IPS-15b (cell line): ENCODE data around the gene CILP2.
A peak's percentile ranks its signal among the peaks of the same experiment; 100 is the strongest.

Source experiments
- H3K27me3 ChIP-seq: one replicate; pipeline ENCODE4 v1.6.1; 2013; ENCODE audit warnings: low read length; ENCODE audit not compliant: control insufficient read depth, insufficient read depth
- H3K36me3 ChIP-seq: one replicate; pipeline ENCODE4 v1.6.1; 2013; ENCODE audit warnings: low read length; ENCODE audit not compliant: control insufficient read depth, insufficient read depth
- H3K4me1 ChIP-seq: one replicate; pipeline ENCODE4 v1.6.1; 2013; ENCODE audit warnings: mild to moderate bottlenecking, low read length; ENCODE audit not compliant: control insufficient read depth, insufficient read depth
- H3K4me3 ChIP-seq: one replicate; pipeline ENCODE4 v1.5.1; 2013; ENCODE audit warnings: low read depth, low read length
- H3K9ac ChIP-seq: one replicate; pipeline ENCODE4 v1.6.1; 2013; ENCODE audit warnings: low read depth, mild to moderate bottlenecking, low read length
- H3K9me3 ChIP-seq: one replicate; pipeline ENCODE4 v1.6.1; 2013; ENCODE audit warnings: mild to moderate bottlenecking, low read length; ENCODE audit not compliant: control insufficient read depth, insufficient read depth

Gene CILP2

DNA sequence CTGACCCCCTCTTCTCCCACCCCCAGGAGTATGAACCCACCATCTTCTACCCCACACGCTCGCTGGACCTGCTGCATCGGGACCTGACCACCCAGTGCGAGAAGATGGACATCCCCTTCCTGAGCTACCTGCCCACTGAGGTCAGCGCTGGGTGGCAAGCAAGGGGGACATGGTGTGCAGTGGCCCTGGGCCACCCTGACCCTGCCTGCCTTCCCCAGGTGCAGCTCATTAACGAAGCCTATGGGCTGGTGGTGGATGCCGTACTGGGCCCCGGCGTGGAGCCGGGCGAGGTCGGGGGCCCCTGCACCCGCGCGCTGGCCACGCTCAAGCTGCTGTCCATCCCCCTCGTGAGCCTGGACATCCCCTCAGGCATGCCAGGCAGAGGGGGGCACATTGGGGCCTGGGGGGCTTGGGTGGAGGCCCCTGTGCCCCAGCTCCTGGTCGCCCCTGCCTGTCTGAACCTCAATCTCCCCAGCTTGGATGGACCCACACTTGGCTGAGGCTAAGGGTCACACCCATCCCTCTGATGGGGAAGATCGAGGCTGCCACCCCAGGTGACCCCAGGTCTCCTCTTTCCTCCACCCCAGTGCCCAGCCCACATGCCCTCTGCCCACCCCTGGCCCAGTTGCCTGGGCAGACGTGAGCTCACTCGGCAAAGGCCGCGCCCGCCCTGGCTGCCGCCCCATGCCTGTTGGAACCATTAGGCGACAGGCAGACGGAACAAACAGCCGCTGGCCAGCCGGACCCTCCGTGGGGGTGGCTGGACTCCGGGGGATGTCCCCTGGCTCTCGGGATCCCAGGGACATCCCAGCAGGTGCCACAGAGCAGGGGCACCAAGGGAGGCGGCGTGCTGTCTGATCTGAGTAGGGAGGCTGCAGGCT is 2.5 kb upstream of the CILP2 start:
- H3K27me3 ChIP-seq, result peaks cover 26% of the 10 kb centered on the region
- no peaks in the 10 kb centered on the region for H3K9me3 ChIP-seq
- no peak overlapping the region for H3K4me3 ChIP-seq
- H3K4me1 ChIP-seq, result no peaks in the 10 kb centered on the region
- H3K9ac ChIP-seq, result no peak overlapping the region
- H3K36me3 ChIP-seq, result no peaks in the 10 kb centered on the region

DNA sequence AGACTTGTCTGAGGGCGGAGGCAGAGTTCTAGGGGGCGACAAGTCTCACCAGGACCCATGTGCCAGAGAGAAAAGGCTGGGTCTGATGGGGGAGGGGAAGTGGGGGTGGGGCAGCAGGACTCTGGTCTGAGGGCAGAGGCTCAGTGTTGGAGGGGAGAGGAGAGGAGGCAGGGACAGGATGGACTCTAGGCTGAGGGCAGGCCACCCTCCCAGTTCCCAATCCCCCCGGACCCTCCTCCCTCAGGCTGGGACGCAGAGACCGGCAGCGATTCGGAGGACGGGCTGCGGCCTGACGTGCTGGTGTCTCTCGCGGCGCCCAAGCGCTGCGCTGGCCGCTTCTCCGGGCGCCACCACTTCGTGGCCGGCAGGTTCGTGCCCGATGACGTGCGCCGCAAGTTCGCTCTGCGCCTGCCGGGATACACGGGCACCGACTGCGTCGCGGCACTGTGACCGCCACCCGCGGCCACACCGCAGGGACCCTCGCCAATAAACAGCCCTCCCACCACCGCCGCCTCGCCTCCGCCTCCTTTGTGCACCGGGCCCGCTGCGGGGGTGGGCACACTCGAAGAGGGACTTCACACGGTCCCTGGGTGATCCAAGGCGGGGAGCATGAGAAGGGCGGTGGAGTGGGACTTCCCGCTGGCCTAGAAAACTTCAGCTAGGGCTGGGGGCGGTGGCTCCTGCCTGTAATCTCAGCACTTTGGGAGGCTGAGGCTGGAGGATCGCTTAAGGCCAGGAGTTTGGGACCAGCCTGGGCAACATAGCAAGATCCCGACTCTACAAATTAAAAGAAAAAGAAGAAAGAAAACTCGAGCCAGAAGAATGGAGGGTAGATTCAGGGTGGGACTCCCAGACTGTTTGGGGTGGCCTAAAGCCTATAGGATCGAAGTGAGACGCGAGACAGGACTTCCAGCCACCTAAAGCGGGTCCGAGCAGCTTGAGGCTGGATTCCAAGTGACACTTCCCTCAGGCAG is 703 bp upstream of the CILP2 start:
- Histone ChIP-seq H3K4me1 (no peaks in the 10 kb centered on the region), H3K4me3 (peak overlapping the region; percentile 60), H3K9ac (no peak overlapping the region), H3K36me3 (no peaks in the 10 kb centered on the region), H3K9me3 (no peaks in the 10 kb centered on the region), H3K27me3 (peaks cover 26% of the 10 kb centered on the region)

DNA sequence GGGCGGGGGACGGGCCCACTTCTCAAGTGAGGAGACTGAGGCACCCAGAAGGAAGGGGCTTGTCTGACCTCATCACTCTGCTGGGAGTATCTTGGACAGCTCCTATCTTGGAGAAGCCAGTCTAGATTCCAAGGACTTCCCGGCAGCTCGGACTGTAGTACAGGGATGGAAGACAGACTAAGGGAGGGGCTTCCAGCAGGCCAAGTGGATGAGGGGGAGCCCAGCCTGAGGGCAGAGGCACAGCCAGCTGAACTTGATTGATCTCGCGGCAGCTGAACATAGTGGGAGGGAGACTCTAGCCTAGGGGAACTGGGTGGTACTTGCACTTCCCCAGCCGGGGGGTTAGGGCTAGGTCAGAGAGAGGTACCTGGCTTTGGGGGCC is 711 bp downstream of the CILP2 start:
- H3K4me3 ChIP-seq, result peak overlapping the region; percentile 60
- no peaks in the 10 kb centered on the region for H3K4me1 ChIP-seq
- no peaks in the 10 kb centered on the region for H3K9me3 ChIP-seq
- H3K27me3 ChIP-seq, result peaks cover 26% of the 10 kb centered on the region
- no peak overlapping the region for H3K9ac ChIP-seq
- no peaks in the 10 kb centered on the region for H3K36me3 ChIP-seq

GRCh38 chr19:19539698-19540063 is 1.6 kb downstream of the CILP2 start:
- Histone ChIP-seq H3K9ac (no peak overlapping the region), H3K36me3 (no peaks in the 10 kb centered on the region), H3K27me3 (peaks cover 22% of the 10 kb centered on the region), H3K4me1 (no peaks in the 10 kb centered on the region), H3K9me3 (no peaks in the 10 kb centered on the region), H3K4me3 (peak overlapping the region; percentile 4)

DNA sequence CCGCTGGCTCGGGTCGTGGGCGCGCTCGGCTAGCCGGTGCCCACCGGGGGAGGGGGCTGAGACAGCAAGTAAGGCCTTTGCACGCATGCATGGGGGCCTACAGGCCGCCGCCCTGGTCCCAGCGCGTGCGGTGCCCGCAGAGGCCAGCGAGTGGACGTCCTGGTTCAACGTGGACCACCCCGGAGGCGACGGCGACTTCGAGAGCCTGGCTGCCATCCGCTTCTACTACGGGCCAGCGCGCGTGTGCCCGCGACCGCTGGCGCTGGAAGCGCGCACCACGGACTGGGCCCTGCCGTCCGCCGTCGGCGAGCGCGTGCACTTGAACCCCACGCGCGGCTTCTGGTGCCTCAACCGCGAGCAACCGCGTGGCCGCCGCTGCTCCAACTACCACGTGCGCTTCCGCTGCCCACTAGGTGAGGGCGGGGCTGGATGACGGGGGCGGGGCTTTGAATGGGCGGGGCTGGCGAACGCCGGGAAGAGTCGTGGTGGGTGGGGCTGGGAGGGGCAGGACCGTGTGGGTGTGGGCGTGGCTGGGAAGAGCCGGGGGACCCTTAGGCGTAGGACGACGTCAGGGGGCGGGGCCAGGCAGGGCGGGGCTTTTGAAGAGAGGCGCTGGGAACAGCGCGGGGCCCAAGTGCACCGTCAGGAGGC is 2.1 kb downstream of the CILP2 start:
- no peaks in the 10 kb centered on the region for H3K36me3 ChIP-seq
- peaks cover 22% of the 10 kb centered on the region for H3K27me3 ChIP-seq
- H3K9me3 ChIP-seq, result no peaks in the 10 kb centered on the region
- no peak overlapping the region for H3K9ac ChIP-seq
- no peaks in the 10 kb centered on the region for H3K4me1 ChIP-seq
- peak overlapping the region; percentile 71 for H3K4me3 ChIP-seq

DNA sequence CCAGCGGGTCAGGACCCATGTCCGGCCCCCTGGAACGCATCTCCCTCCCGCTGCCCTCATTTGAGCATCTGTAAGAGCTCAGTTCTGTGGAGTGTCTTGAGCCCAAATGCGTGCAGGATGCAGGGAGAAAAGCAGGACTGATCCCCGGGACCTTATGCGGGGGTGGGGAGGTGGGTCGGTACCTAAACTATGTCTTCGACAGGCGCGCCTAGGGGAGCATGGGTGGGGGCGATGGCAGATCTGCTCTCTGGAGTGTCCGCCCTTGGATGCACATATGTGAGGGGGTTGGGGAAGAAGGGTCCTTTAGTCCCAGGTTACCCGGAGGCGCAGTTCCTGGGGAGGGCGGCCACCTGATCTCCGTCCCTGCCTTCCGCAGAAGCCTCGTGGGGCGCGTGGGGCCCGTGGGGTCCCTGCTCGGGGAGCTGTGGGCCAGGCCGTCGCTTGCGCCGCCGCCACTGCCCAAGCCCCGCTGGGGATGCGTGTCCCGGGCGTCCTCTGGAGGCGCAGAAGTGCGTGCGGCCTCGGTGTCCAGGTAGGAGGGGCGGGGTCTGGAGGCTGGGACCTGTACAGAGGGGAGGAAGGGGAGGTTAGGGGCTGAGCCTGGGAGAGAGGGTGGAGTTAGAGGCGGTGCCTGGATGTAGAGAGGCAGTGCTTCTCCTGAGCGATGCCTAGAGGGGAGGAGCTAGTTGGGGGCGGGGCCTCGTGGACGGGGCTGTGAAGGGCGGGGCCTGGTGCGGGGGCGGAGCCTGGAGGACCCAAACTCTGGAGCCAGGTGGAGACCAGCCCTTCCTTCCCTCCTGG is 2.9 kb downstream of the CILP2 start:
- H3K9ac ChIP-seq, result no peak overlapping the region
- peak overlapping the region; percentile 71 for H3K4me3 ChIP-seq
- no peaks in the 10 kb centered on the region for H3K36me3 ChIP-seq
- peaks cover 22% of the 10 kb centered on the region for H3K27me3 ChIP-seq
- H3K9me3 ChIP-seq, result no peaks in the 10 kb centered on the region
- H3K4me1 ChIP-seq, result no peaks in the 10 kb centered on the region

DNA sequence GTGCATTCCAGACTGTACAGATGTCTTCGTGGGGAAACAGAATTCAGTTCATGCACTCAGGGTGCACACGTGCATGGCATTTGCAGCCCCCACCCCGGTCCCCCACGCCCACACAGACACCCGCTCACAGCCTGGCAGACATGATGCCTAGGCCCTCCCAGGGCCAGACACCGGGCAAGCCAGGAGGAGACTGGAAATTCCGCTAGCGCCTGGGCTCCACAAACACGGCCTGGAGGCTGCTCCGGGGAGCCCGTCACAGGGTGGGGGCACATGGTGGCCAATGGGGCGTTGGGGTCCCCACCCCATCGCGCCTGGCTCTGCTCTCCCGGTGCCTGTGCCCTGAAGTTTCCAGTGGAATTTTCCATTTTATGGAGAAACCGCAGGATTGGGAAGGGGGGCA is 3.6 kb downstream of the CILP2 start:
- H3K4me3 ChIP-seq, result no peak overlapping the region
- no peaks in the 10 kb centered on the region for H3K36me3 ChIP-seq
- peaks cover 22% of the 10 kb centered on the region for H3K27me3 ChIP-seq
- no peaks in the 10 kb centered on the region for H3K9me3 ChIP-seq
- H3K4me1 ChIP-seq, result no peaks in the 10 kb centered on the region
- H3K9ac ChIP-seq, result no peak overlapping the region

GRCh38 chr19:19542507-19542906 is 4.4 kb downstream of the CILP2 start:
- no peaks in the 10 kb centered on the region for H3K9me3 ChIP-seq
- H3K4me3 ChIP-seq, result no peak overlapping the region
- no peaks in the 10 kb centered on the region for H3K36me3 ChIP-seq
- no peaks in the 10 kb centered on the region for H3K4me1 ChIP-seq
- H3K9ac ChIP-seq, result no peak overlapping the region
- H3K27me3 ChIP-seq, result peaks cover 22% of the 10 kb centered on the region

- Histone ChIP-seq H3K4me3 (no peak overlapping the region), H3K9me3 (no peaks in the 10 kb centered on the region), H3K4me1 (no peaks in the 10 kb centered on the region), H3K27me3 (peaks cover 17% of the 10 kb centered on the region), H3K9ac (no peak overlapping the region), H3K36me3 (no peaks in the 10 kb centered on the region)
Measured at GRCh38 chr19:19543101-19543500, 5.0 kb downstream of the CILP2 start.

GRCh38 chr19:19543640-19544039 is 5.6 kb downstream of the CILP2 start:
- no peaks in the 10 kb centered on the region for H3K4me1 ChIP-seq
- no peaks in the 10 kb centered on the region for H3K36me3 ChIP-seq
- no peak overlapping the region for H3K4me3 ChIP-seq
- H3K9ac ChIP-seq, result no peak overlapping the region
- H3K9me3 ChIP-seq, result no peaks in the 10 kb centered on the region
- H3K27me3 ChIP-seq, result peaks cover 14% of the 10 kb centered on the region
